Body of pancreas (tissue), 4 donors: ENCODE data around the gene TENM4.

Experiments used
- POLR2A ChIP-seq, 3 donors: fragments of 450-650 bp; IDR thresholded peaks; one replicate each; pipeline ENCODE4 v1.6.1; 2016; ENCODE audit warnings: antibody characterized with exemption in 3 of 3, mild to moderate bottlenecking in 2 of 3
- TF ChIP-seq, protein P1 (sequence below), 7 experiments: fragments of 450-650 bp in 4 of 7; fragments of 200-600 bp in 3 of 7; sonication (generic) in 3 of 7; IDR thresholded peaks; one replicate each; pipeline ENCODE4 v1.5.1; 2016 to 2019; ENCODE audit warnings: antibody characterized with exemption in 7 of 7

DNA sequence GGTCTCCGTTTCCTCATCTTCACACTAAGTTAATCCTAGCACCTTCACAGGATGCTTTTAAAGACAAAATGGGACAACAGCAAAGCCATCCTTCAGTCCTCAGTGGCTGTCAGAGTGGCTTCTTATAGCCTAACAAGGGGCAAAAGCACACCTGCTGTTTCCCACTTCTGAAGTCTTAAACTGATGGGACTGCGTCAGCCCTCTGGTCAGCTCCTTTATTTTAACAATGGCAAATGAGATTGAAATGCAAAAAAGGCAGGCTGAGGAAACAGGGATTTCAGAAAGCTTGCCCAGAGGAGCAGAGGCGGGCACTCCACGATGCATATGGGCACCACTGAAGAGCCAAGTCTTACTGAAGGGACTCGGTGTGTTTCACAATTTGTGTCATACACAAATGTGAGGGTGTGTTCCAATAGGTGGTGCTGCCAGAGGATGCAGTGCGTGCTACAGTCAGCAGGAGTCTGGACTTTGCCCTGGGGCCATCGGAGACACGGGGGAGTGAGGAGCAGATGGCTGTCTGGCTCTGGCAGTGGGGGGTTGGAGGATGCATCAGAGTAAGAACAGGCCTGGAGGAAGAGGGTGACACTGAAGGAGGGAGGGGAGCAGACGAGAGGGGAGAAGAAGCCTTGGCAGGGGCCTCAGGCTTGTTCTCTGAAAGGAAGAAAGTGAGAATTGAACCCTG, 47.3 kb downstream of the TENM4 start:
- no peak for TF ChIP-seq POLR2A (IDR thresholded peaks at IDR 0.05)
- TF ChIP-seq, protein P1, sequence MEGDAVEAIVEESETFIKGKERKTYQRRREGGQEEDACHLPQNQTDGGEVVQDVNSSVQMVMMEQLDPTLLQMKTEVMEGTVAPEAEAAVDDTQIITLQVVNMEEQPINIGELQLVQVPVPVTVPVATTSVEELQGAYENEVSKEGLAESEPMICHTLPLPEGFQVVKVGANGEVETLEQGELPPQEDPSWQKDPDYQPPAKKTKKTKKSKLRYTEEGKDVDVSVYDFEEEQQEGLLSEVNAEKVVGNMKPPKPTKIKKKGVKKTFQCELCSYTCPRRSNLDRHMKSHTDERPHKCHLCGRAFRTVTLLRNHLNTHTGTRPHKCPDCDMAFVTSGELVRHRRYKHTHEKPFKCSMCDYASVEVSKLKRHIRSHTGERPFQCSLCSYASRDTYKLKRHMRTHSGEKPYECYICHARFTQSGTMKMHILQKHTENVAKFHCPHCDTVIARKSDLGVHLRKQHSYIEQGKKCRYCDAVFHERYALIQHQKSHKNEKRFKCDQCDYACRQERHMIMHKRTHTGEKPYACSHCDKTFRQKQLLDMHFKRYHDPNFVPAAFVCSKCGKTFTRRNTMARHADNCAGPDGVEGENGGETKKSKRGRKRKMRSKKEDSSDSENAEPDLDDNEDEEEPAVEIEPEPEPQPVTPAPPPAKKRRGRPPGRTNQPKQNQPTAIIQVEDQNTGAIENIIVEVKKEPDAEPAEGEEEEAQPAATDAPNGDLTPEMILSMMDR (IDR thresholded peaks at IDR 0.05): no peak
